ENCODE results near the gene ZFP3. TPM values are rescaled to one million over a fixed set of nuclear protein-coding genes. Genes with fewer than 3 reads are reported as not detected.

Gene ZFP3
- total RNA-seq: 1 to 10 TPM; 2.6 to 2.7 TPM

- POLR2A ChIA-PET: interaction anchor here (0.5 to 0.6 kb wide), 2 partner anchors 42 to 226 kb away, joined by 4 read pairs; no protein-coding TSS in a partner anchor
- CTCF ChIA-PET: interaction anchor here (0.7 to 1.1 kb wide), 5 partner anchors 11 to 81 kb away, joined by 3 to 4 read pairs (median 3); partner anchors contain the start of genes INCA1 and KIF1C
These were observed at the start of gene ZFP3 for GRCh38 chr17:5078106-5079028. TSS of gene ZFP3 (plus strand) at chr17:5078467. CDS start at chr17:5091505, 13,038 bp downstream.

GRCh38 chr17:5030168-5030567 lies 48.1 kb upstream of the ZFP3 start:
- POLR2A ChIA-PET: interaction anchor here (1.5 kb wide), 1 partner anchor 61 kb away, joined by 4 read pairs; no protein-coding TSS in a partner anchor
- CTCF ChIA-PET: interaction anchor here (0.6 to 3.3 kb wide), 7 partner anchors 11 to 199 kb away, joined by 3 to 42 read pairs (median 5); no protein-coding TSS in a partner anchor

GRCh38 chr17:5031365-5032082 lies 46.7 kb upstream of the ZFP3 start:
- CTCF ChIA-PET: interaction anchor here (0.6 to 3.3 kb wide), 4 partner anchors 18 to 84 kb away, joined by 3 to 42 read pairs (median 6); no protein-coding TSS in a partner anchor
- POLR2A ChIA-PET: interaction anchor here (1.5 kb wide), 1 partner anchor 62 kb away, joined by 4 read pairs; no protein-coding TSS in a partner anchor

GRCh38 chr17:5032865-5033264 lies 45.4 kb upstream of the ZFP3 start:
- POLR2A ChIA-PET: no interaction called here

GRCh38 chr17:5033352-5034015 lies 44.8 kb upstream of the ZFP3 start:
- POLR2A ChIA-PET: interaction anchor here (0.6 kb wide), 1 partner anchor 18 kb away, joined by 6 read pairs; no protein-coding TSS in a partner anchor
- CTCF ChIA-PET: interaction anchor here (0.6 to 1.1 kb wide), 4 partner anchors 16 to 1411 kb away, joined by 3 to 4 read pairs (median 4); no protein-coding TSS in a partner anchor

More at GRCh38 chr17:5032865-5033264, 45.4 kb upstream of the ZFP3 start:
- CTCF ChIA-PET: interaction anchor here (1.0 kb wide), 1 partner anchor 30 kb away, joined by 4 read pairs; no protein-coding TSS in a partner anchor

GRCh38 chr17:5034063-5034462 lies 44.2 kb upstream of the ZFP3 start:
- CTCF ChIA-PET: interaction anchor here (0.6 to 1.1 kb wide), 3 partner anchors 15 to 1412 kb away, joined by 3 to 4 read pairs (median 3); no protein-coding TSS in a partner anchor
- POLR2A ChIA-PET: interaction anchor here (0.6 kb wide), 1 partner anchor 17 kb away, joined by 6 read pairs; no protein-coding TSS in a partner anchor

GRCh38 chr17:5034651-5035050 lies 43.6 kb upstream of the ZFP3 start:
- POLR2A ChIA-PET: interaction anchor here (0.6 kb wide), 1 partner anchor 255 kb away, joined by 3 read pairs; no protein-coding TSS in a partner anchor
- CTCF ChIA-PET: interaction anchor here (0.7 to 1.1 kb wide), 2 partner anchors 14 to 28 kb away, joined by 3 read pairs; no protein-coding TSS in a partner anchor

GRCh38 chr17:5035315-5035714 lies 43.0 kb upstream of the ZFP3 start, which contains the start of gene SLC52A1:
TSS of gene SLC52A1 (minus strand) at chr17:5035426. CDS start at chr17:5034606, 820 bp downstream.
- ChIA-PET CTCF (interaction anchor here (0.7 kb wide), 1 partner anchor 27 kb away, joined by 3 read pairs; no protein-coding TSS in a partner anchor), POLR2A (interaction anchor here (0.6 kb wide), 2 partner anchors 25 to 50 kb away, joined by 4 read pairs; no protein-coding TSS in a partner anchor)

- ChIA-PET CTCF (interaction anchor here (0.6 kb wide), 1 partner anchor 20 kb away, joined by 3 read pairs; no protein-coding TSS in a partner anchor), POLR2A (interaction anchor here (0.6 kb wide), 2 partner anchors 13 to 62 kb away, joined by 4 to 5 read pairs; no protein-coding TSS in a partner anchor)
These were observed 35.9 kb upstream of the ZFP3 start for GRCh38 chr17:5042157-5043022.

- CTCF ChIA-PET: no interaction called here
- POLR2A ChIA-PET: no interaction called here
These were observed 34.7 kb upstream of the ZFP3 start for GRCh38 chr17:5043524-5043923.

GRCh38 chr17:5044630-5045029 lies 33.6 kb upstream of the ZFP3 start:
- ChIA-PET CTCF (no interaction called here), POLR2A (no interaction called here)

- CTCF ChIA-PET: interaction anchor here (0.7 to 3.2 kb wide), 3 partner anchors 17 to 26 kb away, joined by 3 to 8 read pairs (median 3); no protein-coding TSS in a partner anchor
These were observed 32.8 kb upstream of the ZFP3 start for GRCh38 chr17:5045496-5045895.

GRCh38 chr17:5047446-5047845 lies 30.8 kb upstream of the ZFP3 start:
- ChIA-PET CTCF (interaction anchor here (0.7 to 3.2 kb wide), 3 partner anchors 15 to 50 kb away, joined by 4 to 8 read pairs (median 5); partner anchors contain the start of genes INCA1 and KIF1C), POLR2A (interaction anchor here (0.6 kb wide), 1 partner anchor 21 kb away, joined by 5 read pairs; no protein-coding TSS in a partner anchor)

More at GRCh38 chr17:5045496-5045895, 32.8 kb upstream of the ZFP3 start:
- POLR2A ChIA-PET: interaction anchor here (0.6 to 0.8 kb wide), 3 partner anchors 28 to 92 kb away, joined by 3 to 8 read pairs (median 4); no protein-coding TSS in a partner anchor

- POLR2A ChIA-PET: interaction anchor here (0.7 to 1.0 kb wide), 3 partner anchors 19 to 417 kb away, joined by 3 to 6 read pairs (median 3); no protein-coding TSS in a partner anchor
- CTCF ChIA-PET: interaction anchor here (0.6 to 2.0 kb wide), 6 partner anchors 13 to 140 kb away, joined by 3 to 7 read pairs (median 3); partner anchors contain the start of genes INCA1 and KIF1C
These were observed 28.9 kb upstream of the ZFP3 start for GRCh38 chr17:5049314-5049841.

- ChIA-PET POLR2A (no interaction called here), CTCF (interaction anchor here (1.2 to 2.0 kb wide), 2 partner anchors 12 to 20 kb away, joined by 6 to 7 read pairs; no protein-coding TSS in a partner anchor)
These were observed 28.0 kb upstream of the ZFP3 start for GRCh38 chr17:5050278-5050677.

GRCh38 chr17:5055543-5055942 lies 22.7 kb upstream of the ZFP3 start:
- ChIA-PET POLR2A (no interaction called here), CTCF (interaction anchor here (0.6 kb wide), 2 partner anchors 43 to 97 kb away, joined by 3 to 4 read pairs; no protein-coding TSS in a partner anchor)
